Common myeloid progenitor, CD34-positive (primary cell): ENCODE data around the gene YTHDC1.

Experiments used
- CTCF ChIA-PET: fragments of 350-600 bp; sonication (Branson Sonifier 250); formaldehyde crosslinking; loops from one replicate; lab custom pipeline; 2021; ENCODE audit warnings: antibody characterized with exemption; lab: Charles Lee
- POLR2A ChIA-PET: fragments of 350-600 bp; sonication (Branson Sonifier 250); formaldehyde crosslinking; loops from one replicate; lab custom pipeline; 2021; ENCODE audit warnings: antibody characterized with exemption; lab: Charles Lee
- DNase-seq, 3 donors: peaks; one replicate each; pipeline versions ENCODE4 v3.0.0 to v3.0.0-alpha.2; 2013
- H3K27ac ChIP-seq, 2 experiments: 1 replicate in 1 of 2; 2 replicates in 1 of 2; pipeline ENCODE4 v1.7.0; 2013; ENCODE audit warnings: inconsistent platforms in 2 of 2, low read length in 2 of 2, mild to moderate bottlenecking in 2 of 2, low read depth in 1 of 2, moderate library complexity in 1 of 2; ENCODE audit not compliant: severe bottlenecking in 2 of 2, insufficient read depth in 1 of 2, poor library complexity in 1 of 2
- H3K27me3 ChIP-seq, 5 experiments: replicated peaks in 2 of 5; 1 replicate in 3 of 5; 2 replicates in 2 of 5; pipeline versions ENCODE4 v1.6.1 to v1.7.0; 2013; ENCODE audit warnings: low read length in 4 of 5, mild to moderate bottlenecking in 2 of 5, moderate library complexity in 2 of 5, inconsistent platforms in 1 of 5; ENCODE audit not compliant: insufficient read depth in 5 of 5, control insufficient read depth in 4 of 5
- H3K36me3 ChIP-seq, 4 experiments: 1 replicate in 2 of 4; 2 replicates in 2 of 4; pipeline versions ENCODE4 v1.6.1 to v1.7.0; 2013; ENCODE audit warnings: low read length in 3 of 4, control low read depth in 1 of 4, mild to moderate bottlenecking in 1 of 4; ENCODE audit not compliant: control insufficient read depth in 4 of 4, insufficient read depth in 4 of 4
- H3K4me1 ChIP-seq, 4 experiments: 1 replicate in 3 of 4; 2 replicates in 1 of 4; pipeline versions ENCODE4 v1.6.1 to v1.7.1; 2013; ENCODE audit warnings: low read length in 3 of 4, mild to moderate bottlenecking in 3 of 4, control low read depth in 1 of 4, inconsistent platforms in 1 of 4, moderate library complexity in 1 of 4; ENCODE audit not compliant: control insufficient read depth in 4 of 4, insufficient read depth in 4 of 4; ENCODE audit errors: control extremely low read depth in 1 of 4
- H3K4me3 ChIP-seq, 7 experiments: 1 replicate in 4 of 7; 2 replicates in 3 of 7; pipeline versions ENCODE4 v1.5.1 to v1.7.0; 2013; ENCODE audit warnings: mild to moderate bottlenecking in 7 of 7, low read length in 6 of 7, moderate library complexity in 6 of 7, inconsistent platforms in 2 of 7, low read depth in 2 of 7, control low read depth in 1 of 7; ENCODE audit not compliant: insufficient read depth in 4 of 7, control insufficient read depth in 1 of 7; ENCODE audit errors: extremely low read depth in 1 of 7
- H3K9me3 ChIP-seq, 5 experiments: 1 replicate in 4 of 5; 2 replicates in 1 of 5; pipeline versions ENCODE4 v1.6.1 to v1.7.1; 2013; ENCODE audit warnings: low read length in 4 of 5, mild to moderate bottlenecking in 2 of 5, inconsistent platforms in 1 of 5, low read depth in 1 of 5, moderate library complexity in 1 of 5; ENCODE audit not compliant: control insufficient read depth in 4 of 5, insufficient read depth in 2 of 5; ENCODE audit errors: control extremely low read depth in 1 of 5
- WGBS: methylation state at CpG from one replicate; pipeline ENCODE4 v1.1.5; 2013; ENCODE audit not compliant: insufficient coverage; 5-methylcytosine and 5-hydroxymethylcytosine counted together

Gene YTHDC1

GRCh38 chr4:68267433-68267944 lies 82.4 kb downstream of the YTHDC1 start:
- no peaks in the 10 kb centered on the region for H3K9me3 ChIP-seq
- H3K4me3 ChIP-seq: no peak overlapping the region
- peaks cover 2 to 5% (median 3%) of the 10 kb centered on the region in 4 experiments for H3K4me1 ChIP-seq
- ChIA-PET CTCF (no interaction called here), POLR2A (no interaction called here)
- 100% methylated on average over 1 of the region's 2 CpGs for WGBS
- DNase-seq: no peak
- no peak overlapping the region for H3K27ac ChIP-seq
- H3K27me3 ChIP-seq: no peaks in the 10 kb centered on the region
- H3K36me3 ChIP-seq: no peaks in the 10 kb centered on the region

- POLR2A ChIA-PET: no interaction called here
- Histone ChIP-seq H3K27me3 (no peaks in the 10 kb centered on the region), H3K36me3 (no peaks in the 10 kb centered on the region), H3K9me3 (no peaks in the 10 kb centered on the region), H3K4me1 (peaks cover 0 to 2% (median 0%) of the 10 kb centered on the region in 4 experiments), H3K27ac (no peak overlapping the region), H3K4me3 (no peak overlapping the region)
- DNase-seq: no peak
- CTCF ChIA-PET: no interaction called here
- 60% methylated on average over 1 of the region's 3 CpGs for WGBS
These were observed 84.9 kb downstream of the YTHDC1 start for GRCh38 chr4:68264875-68265565.
